ENCODE results near the gene LDLRAD4. TPM values are rescaled to one million over a fixed set of nuclear protein-coding genes. Genes with fewer than 3 reads are reported as not detected.

Gene LDLRAD4
- total RNA-seq, 2 donors from 2014 or later: 112 to 120 TPM

- H3K27me3 Mint-ChIP-seq: no peaks in the 10 kb centered on the region
- ATAC-seq: no peak
- H3K27ac Mint-ChIP-seq: no peak overlapping the region
- peaks cover 17% of the 10 kb centered on the region for H3K4me1 Mint-ChIP-seq
- H3K36me3 Mint-ChIP-seq (ENCODE audit: low read depth): no peaks in the 10 kb centered on the region
- no peak overlapping the region for H3K4me3 Mint-ChIP-seq
- no peaks in the 10 kb centered on the region for H3K9me3 ChIP-seq (ENCODE audit: control insufficient read depth, low read length, poor library complexity, severe bottlenecking)
- no peak for DNase-seq
Observed at GRCh38 chr18:13524811-13525210, 306.3 kb downstream of the LDLRAD4 start.

- H3K4me1 Mint-ChIP-seq: peaks cover 14% of the 10 kb centered on the region
- no peaks in the 10 kb centered on the region for H3K9me3 ChIP-seq (ENCODE audit: control insufficient read depth, low read length, poor library complexity, severe bottlenecking)
- H3K27me3 Mint-ChIP-seq: no peaks in the 10 kb centered on the region
- no peak for DNase-seq
- no peaks in the 10 kb centered on the region for H3K36me3 Mint-ChIP-seq (ENCODE audit: low read depth)
- no peak overlapping the region for H3K4me3 Mint-ChIP-seq
- ATAC-seq: no peak
- no peak overlapping the region for H3K27ac Mint-ChIP-seq
Observed at GRCh38 chr18:13525381-13526029, 306.9 kb downstream of the LDLRAD4 start.

GRCh38 chr18:13526519-13526918 lies 308.0 kb downstream of the LDLRAD4 start:
- Mint-ChIP-seq H3K27me3 (no peaks in the 10 kb centered on the region), H3K4me3 (no peak overlapping the region), H3K4me1 (peaks cover 11% of the 10 kb centered on the region), H3K27ac (no peak overlapping the region), H3K36me3 (ENCODE audit: low read depth) (no peaks in the 10 kb centered on the region)
- DNase-seq (no peak), ATAC-seq (no peak)
- no peaks in the 10 kb centered on the region for H3K9me3 ChIP-seq (ENCODE audit: control insufficient read depth, low read length, poor library complexity, severe bottlenecking)

- Mint-ChIP-seq H3K27me3 (no peaks in the 10 kb centered on the region), H3K4me3 (no peak overlapping the region), H3K27ac (no peak overlapping the region), H3K4me1 (peaks cover 15% of the 10 kb centered on the region), H3K36me3 (ENCODE audit: low read depth) (no peaks in the 10 kb centered on the region)
- no peaks in the 10 kb centered on the region for H3K9me3 ChIP-seq (ENCODE audit: control insufficient read depth, low read length, poor library complexity, severe bottlenecking)
- no peak for DNase-seq
- ATAC-seq: no peak
Observed at GRCh38 chr18:13527256-13527655, 308.7 kb downstream of the LDLRAD4 start.

DNA sequence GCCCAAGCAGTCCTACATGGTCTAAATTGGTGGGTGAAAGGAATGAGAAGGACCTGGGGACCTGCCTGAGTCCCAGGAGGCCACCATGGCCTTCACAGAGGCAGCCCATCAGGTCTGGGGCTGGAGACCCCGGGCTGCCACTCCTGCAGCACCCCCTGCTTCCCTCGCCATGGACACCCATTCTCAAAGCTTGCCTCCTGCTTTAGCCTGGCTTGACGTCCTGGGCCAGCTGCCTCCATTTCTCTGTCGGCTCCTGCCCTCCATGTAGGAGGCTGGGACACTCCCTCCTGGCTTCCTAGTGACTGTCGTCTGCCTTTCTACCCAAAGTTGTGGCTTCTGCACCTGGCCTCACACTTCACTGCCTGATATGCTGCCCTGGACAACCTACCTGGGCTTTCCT lies 309.2 kb downstream of the LDLRAD4 start:
- Mint-ChIP-seq H3K4me1 (peaks cover 16% of the 10 kb centered on the region), H3K27me3 (no peaks in the 10 kb centered on the region), H3K36me3 (ENCODE audit: low read depth) (no peaks in the 10 kb centered on the region), H3K27ac (no peak overlapping the region), H3K4me3 (no peak overlapping the region)
- ATAC-seq (no peak), DNase-seq (no peak)
- no peaks in the 10 kb centered on the region for H3K9me3 ChIP-seq (ENCODE audit: control insufficient read depth, low read length, poor library complexity, severe bottlenecking)

- Mint-ChIP-seq H3K36me3 (ENCODE audit: low read depth) (no peaks in the 10 kb centered on the region), H3K4me3 (no peak overlapping the region), H3K4me1 (peaks cover 22% of the 10 kb centered on the region), H3K27ac (no peak overlapping the region), H3K27me3 (no peaks in the 10 kb centered on the region)
- DNase-seq: no peak
- no peak for ATAC-seq
- no peaks in the 10 kb centered on the region for H3K9me3 ChIP-seq (ENCODE audit: control insufficient read depth, low read length, poor library complexity, severe bottlenecking)
Observed at GRCh38 chr18:13528739-13529392, 310.3 kb downstream of the LDLRAD4 start.

DNA sequence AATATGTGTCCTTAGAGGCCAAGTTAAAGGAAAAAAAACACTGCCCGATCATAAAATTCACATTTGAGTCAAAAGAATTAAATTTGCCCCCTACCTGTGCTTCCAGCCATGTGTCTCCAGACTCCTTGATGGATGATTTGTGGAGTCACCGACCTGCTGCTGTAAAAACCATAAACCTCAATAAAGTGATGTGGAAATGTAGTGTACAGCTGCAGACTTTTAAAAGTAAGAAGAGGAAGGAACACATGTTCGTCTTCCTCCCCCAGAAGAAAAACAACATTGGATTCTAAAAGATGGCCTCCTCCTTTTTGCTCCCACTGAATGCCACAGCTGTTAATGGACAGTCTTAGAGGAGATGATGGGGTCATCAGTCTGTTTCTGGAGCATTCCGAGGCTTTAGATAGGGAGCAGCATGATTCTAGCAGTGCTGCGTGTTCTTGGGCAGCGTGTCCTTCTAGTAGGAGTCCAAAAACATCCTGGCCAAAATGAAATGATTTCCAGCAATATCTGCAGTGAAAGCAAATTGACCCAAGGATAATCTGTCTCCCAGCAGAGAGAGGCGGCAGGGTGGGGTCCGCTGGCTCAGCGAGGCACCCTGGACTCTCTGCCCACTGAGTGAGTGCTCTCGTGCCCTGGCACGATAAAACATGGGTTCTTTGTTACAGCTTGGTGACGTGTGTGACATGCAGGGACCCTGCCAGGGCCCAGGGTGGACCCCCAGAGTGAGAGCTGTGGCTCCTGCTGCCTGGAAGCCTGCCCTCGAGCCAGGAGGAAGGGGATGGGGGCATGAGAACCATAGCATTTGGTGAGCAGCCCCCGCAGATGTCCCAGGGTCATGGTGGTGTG lies 311.7 kb downstream of the LDLRAD4 start:
- H3K9me3 ChIP-seq (ENCODE audit: control insufficient read depth, low read length, poor library complexity, severe bottlenecking): no peaks in the 10 kb centered on the region
- Mint-ChIP-seq H3K4me1 (peaks cover 22% of the 10 kb centered on the region), H3K36me3 (ENCODE audit: low read depth) (no peaks in the 10 kb centered on the region), H3K4me3 (no peak overlapping the region), H3K27me3 (no peaks in the 10 kb centered on the region), H3K27ac (no peak overlapping the region)
- no peak for ATAC-seq
- no peak for DNase-seq

DNA sequence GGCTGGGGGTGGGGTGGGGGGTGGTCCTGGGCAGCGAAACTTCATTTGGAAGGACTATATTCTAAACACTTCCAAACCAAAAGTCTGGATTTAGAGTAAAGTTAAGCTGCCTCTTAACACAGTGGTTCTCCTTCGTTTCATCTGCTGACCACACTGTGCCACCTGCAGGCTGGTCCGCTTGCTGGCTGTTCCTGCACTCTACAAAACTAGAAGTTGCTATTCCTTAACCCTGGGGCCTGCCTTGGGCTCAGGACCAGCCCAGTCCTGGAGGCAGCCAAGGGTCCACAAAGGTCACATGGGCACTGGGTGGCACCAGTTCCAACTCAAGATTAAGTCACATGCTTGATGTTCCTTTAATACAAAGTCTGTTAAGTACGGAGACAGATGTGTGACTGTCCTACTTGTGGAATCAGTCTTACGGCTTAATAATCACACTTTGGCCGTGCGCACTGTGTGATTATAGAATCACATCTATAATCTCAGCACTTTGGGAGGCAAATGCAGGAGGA lies 312.4 kb downstream of the LDLRAD4 start:
- no peak for DNase-seq
- Mint-ChIP-seq H3K27ac (no peak overlapping the region), H3K27me3 (no peaks in the 10 kb centered on the region), H3K4me1 (peaks cover 25% of the 10 kb centered on the region), H3K4me3 (no peak overlapping the region), H3K36me3 (ENCODE audit: low read depth) (no peaks in the 10 kb centered on the region)
- peak; percentile 52 for ATAC-seq
- no peaks in the 10 kb centered on the region for H3K9me3 ChIP-seq (ENCODE audit: control insufficient read depth, low read length, poor library complexity, severe bottlenecking)

GRCh38 chr18:13531681-13532325 lies 313.2 kb downstream of the LDLRAD4 start:
- H3K27ac Mint-ChIP-seq: no peak overlapping the region

GRCh38 chr18:13532406-13533075 lies 314.0 kb downstream of the LDLRAD4 start:
- H3K27me3 Mint-ChIP-seq: no peaks in the 10 kb centered on the region
- ATAC-seq (no peak), DNase-seq (no peak)
- H3K4me1 Mint-ChIP-seq: peaks cover 27% of the 10 kb centered on the region
- peak overlapping the region; percentile 16 for H3K27ac Mint-ChIP-seq
- H3K9me3 ChIP-seq (ENCODE audit: control insufficient read depth, low read length, poor library complexity, severe bottlenecking): no peaks in the 10 kb centered on the region
- H3K4me3 Mint-ChIP-seq: no peak overlapping the region
- no peaks in the 10 kb centered on the region for H3K36me3 Mint-ChIP-seq (ENCODE audit: low read depth)

More at GRCh38 chr18:13531681-13532325, 313.2 kb downstream of the LDLRAD4 start:
- ATAC-seq (no peak), DNase-seq (no peak)
- H3K27me3 Mint-ChIP-seq: no peaks in the 10 kb centered on the region
- no peaks in the 10 kb centered on the region for H3K36me3 Mint-ChIP-seq (ENCODE audit: low read depth)
- peaks cover 24% of the 10 kb centered on the region for H3K4me1 Mint-ChIP-seq
- H3K4me3 Mint-ChIP-seq: no peak overlapping the region
- no peaks in the 10 kb centered on the region for H3K9me3 ChIP-seq (ENCODE audit: control insufficient read depth, low read length, poor library complexity, severe bottlenecking)

DNA sequence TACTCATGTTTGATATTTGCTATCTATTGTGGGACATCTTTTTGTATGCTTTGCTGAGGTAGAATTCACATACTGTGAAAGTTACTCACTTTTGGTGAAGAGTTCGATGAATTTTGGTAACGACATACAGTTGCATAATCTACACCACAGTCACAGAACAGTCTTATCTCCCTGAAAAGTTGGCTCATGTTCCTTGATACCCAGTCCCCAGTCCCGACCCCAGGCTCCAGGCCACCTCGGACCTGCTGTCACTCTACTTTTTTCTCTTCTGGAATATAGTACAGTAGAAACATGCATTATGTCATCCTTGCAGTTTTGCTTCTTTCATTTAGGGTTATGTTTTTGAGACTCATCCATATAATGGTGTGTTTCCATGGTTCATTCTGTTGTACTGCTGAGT lies 316.1 kb downstream of the LDLRAD4 start:
- ATAC-seq: no peak
- no peaks in the 10 kb centered on the region for H3K27me3 Mint-ChIP-seq

DNA sequence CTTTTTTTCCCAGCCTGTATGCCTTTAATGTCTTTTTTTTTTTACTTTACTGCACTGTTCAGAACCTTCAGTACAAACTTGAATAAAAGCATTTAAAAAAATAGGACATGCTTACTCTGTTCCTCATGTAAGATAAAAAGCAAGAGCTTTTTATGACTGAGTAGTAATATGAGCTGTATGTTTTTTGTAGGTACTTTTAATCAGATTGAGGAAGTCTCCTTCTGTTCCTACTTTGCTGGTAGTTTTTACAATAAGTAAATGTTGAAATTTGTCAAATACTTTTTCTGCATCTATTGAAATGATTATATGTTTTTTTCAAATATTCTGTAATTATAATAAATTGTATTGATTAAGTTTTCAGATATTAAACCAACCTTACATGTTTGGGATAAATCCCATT lies 318.0 kb downstream of the LDLRAD4 start:
- H3K4me1 Mint-ChIP-seq: peaks cover 46% of the 10 kb centered on the region

More for the DNA sequence above, 316.1 kb downstream of the LDLRAD4 start:
- no peak overlapping the region for H3K4me3 Mint-ChIP-seq
- DNase-seq: no peak
- H3K4me1 Mint-ChIP-seq: peaks cover 38% of the 10 kb centered on the region
- H3K27ac Mint-ChIP-seq: no peak overlapping the region
- peaks cover 2% of the 10 kb centered on the region for H3K36me3 Mint-ChIP-seq (ENCODE audit: low read depth)
- H3K9me3 ChIP-seq (ENCODE audit: control insufficient read depth, low read length, poor library complexity, severe bottlenecking): no peaks in the 10 kb centered on the region

More for the DNA sequence above, 318.0 kb downstream of the LDLRAD4 start:
- H3K4me3 Mint-ChIP-seq: no peak overlapping the region
- no peak for DNase-seq
- no peak overlapping the region for H3K27ac Mint-ChIP-seq
- no peaks in the 10 kb centered on the region for H3K9me3 ChIP-seq (ENCODE audit: control insufficient read depth, low read length, poor library complexity, severe bottlenecking)
- H3K36me3 Mint-ChIP-seq (ENCODE audit: low read depth): peaks cover 2% of the 10 kb centered on the region
- ATAC-seq: no peak
- no peaks in the 10 kb centered on the region for H3K27me3 Mint-ChIP-seq
